ENCODE results near the gene FAT1.

Gene FAT1

DNA sequence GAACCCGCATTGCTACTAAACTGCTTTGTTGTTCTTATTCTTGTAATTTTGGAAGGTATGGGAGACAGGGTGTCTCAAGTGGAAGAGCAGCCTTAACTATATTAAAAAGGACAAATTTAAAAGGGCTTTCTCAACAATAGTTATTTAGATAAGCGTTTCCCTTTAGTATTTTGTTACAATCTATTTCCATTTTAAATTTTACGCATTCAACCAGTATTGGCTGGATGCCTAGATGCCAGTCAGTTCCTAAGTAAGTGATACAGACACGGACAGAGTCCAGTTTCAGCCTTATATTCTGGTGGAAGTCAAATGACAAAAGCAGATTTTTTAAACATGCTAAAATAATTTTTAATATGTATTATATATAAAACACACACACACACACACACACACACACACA lies 28.3 kb downstream of the FAT1 start:
- TF ChIP-seq, protein P1, sequence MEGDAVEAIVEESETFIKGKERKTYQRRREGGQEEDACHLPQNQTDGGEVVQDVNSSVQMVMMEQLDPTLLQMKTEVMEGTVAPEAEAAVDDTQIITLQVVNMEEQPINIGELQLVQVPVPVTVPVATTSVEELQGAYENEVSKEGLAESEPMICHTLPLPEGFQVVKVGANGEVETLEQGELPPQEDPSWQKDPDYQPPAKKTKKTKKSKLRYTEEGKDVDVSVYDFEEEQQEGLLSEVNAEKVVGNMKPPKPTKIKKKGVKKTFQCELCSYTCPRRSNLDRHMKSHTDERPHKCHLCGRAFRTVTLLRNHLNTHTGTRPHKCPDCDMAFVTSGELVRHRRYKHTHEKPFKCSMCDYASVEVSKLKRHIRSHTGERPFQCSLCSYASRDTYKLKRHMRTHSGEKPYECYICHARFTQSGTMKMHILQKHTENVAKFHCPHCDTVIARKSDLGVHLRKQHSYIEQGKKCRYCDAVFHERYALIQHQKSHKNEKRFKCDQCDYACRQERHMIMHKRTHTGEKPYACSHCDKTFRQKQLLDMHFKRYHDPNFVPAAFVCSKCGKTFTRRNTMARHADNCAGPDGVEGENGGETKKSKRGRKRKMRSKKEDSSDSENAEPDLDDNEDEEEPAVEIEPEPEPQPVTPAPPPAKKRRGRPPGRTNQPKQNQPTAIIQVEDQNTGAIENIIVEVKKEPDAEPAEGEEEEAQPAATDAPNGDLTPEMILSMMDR (IDR thresholded peaks at IDR 0.05; ENCODE audit: extremely low read depth, missing control alignments) = no peak
- no peak for DNase-seq (ENCODE audit: low spot score)

DNA sequence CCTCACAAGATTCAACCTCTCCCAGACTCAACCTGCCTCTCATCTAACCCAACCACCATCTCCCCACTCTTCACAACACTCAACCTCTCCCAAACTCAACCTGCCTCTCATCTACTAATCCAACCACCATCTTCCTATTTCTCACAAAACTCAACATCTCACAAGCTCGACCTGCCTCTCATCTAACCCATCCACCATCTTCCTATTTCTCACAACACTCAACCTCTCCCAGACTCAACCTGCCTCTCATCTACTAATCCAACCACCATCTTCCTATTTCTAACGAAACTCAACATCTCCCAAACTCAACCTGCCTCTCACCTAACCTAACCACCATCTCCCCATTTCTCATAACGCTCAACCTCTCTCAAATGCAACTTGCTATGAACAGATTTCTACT lies 29.8 kb downstream of the FAT1 start:
- TF ChIP-seq, protein P1 (IDR thresholded peaks at IDR 0.05; ENCODE audit: extremely low read depth, missing control alignments) = no peak
- DNase-seq (ENCODE audit: low spot score) = no peak

DNA sequence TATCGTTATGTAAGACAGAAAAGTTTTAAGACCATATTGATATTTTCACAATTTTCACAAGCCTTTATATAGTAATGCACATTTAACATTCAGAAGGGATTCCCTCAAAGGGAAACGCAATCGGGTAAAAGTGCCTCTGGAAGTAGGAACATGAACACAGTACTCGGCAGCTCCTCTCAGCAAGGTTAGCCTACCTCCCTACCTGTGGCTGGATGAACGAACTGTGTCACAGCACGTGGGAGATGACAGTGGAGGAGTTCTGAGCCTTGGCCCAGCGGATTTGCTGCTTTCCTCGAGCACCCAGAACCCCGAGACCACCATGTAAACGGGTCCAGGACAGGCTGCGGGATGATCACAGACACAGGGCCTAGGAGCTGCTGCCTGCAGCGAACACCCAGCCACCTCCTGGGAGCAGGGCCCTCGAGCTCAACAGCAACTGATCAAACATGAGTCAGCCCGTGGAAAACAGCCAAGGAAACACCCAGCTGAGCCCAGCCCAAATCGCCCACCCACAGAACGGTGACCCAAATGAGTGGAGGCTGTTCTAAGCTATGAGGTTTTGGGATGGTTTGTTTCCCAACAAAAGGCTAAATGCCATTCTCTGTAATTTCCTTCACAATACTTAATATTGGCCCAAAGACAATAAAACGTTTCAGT lies 30.4 kb downstream of the FAT1 start:
- TF ChIP-seq, protein P1 (IDR thresholded peaks at IDR 0.05; ENCODE audit: extremely low read depth, missing control alignments) = no peak
- DNase-seq (ENCODE audit: low spot score) = no peak

DNA sequence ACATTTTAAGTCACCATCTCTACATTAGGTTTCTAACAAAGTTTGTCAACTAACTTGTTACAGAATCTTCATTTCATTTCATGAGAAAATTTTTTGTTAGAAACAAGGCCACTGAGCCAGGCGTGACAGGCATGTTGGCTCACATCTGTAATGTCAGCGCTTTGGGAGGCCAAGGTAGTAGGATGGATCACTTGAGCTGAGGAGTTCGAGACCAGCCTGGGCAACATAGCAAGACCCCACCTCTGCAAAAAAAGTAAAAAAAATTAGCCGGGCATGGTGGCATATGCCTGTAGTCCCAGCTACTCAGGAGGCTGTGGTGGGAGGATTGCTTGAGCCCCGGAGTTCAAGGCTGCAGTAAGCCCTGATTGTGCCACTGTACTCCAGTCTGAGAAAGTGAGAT lies 32.3 kb downstream of the FAT1 start:
- TF ChIP-seq, protein P1 (IDR thresholded peaks at IDR 0.05; ENCODE audit: extremely low read depth, missing control alignments) = no peak
- DNase-seq (ENCODE audit: low spot score) = no peak

DNA sequence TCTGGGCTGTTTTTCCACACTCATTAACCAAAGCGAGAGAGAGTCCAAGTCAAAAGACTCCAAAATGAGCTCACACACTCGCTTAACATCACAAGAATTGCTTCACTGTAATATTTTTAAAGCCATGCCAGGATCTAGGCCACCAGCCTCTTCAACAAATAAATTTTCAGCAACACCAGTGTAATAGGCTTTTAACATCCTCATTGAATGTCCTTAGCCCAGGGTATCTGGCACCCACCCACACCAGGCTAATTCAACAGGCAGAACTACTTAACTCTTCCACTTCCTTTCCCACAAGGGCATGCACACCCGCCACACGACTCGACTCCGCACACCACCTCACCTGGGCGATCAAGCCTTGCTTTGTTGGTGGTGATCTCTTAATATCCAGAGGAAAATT lies 34.2 kb downstream of the FAT1 start:
- no peak for DNase-seq (ENCODE audit: low spot score)
- TF ChIP-seq, protein P1 (IDR thresholded peaks at IDR 0.05; ENCODE audit: extremely low read depth, missing control alignments) = no peak

DNA sequence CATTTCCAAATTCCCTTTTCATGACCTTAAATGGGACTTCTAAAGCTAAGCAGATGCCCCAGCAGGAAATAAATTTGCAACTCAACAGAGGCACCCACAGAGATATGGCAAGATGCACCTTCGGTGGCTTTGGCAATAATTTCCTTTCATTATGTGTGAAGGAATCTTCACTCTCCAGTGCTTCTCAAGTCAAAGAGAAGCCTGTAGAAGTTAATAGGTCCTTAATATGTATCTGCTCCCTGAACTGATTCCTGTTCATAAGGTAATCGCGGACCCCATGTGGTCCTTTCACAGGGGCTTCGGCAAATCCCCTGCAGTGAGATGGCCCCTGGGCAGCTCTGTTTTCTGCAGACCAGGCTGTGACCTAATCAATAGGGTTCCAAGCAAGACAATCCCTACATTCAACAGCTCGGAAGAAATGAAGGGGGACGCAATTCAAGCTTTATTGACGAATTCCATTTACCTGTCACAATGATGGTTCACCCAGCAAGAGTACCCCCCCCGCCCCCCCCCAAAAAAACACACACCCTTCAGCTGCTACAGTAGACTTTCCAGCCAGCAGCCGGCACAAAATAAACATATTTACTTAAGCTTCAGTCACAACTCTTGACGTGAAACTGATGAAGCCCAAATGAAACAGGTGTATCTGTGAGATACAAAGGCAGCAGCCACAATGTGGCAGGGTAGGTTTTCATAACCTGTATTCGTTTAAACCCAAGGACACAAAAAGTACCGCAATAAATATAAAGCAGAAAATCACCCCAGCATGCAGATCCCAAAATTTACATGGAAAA lies 35.3 kb downstream of the FAT1 start:
- DNase-seq (ENCODE audit: low spot score) = no peak
- TF ChIP-seq, protein P1 (IDR thresholded peaks at IDR 0.05; ENCODE audit: extremely low read depth, missing control alignments) = no peak

DNA sequence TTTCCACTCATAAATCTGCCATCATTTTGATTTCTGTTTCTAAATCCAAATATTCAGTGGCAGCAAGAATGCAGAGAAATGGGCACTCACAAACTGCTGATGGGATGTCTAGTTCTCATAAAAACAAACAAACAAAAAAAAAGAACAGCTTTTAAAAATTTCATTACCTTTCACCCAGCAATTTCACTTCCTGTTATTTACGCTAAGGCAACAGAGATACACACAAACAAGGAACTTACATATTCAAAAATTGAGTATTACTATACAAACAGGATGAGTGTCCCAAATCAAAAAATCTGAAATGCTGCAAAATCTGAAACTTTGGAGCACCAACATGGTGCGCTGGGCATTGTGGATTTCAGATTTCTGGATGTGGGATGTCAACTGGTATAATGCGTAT lies 36.4 kb downstream of the FAT1 start:
- DNase-seq (ENCODE audit: low spot score) = no peak
- TF ChIP-seq, protein P1 (IDR thresholded peaks at IDR 0.05; ENCODE audit: extremely low read depth, missing control alignments) = no peak
